ENCODE results near the gene SLC25A29.

SLC25A29 gene

DNA sequence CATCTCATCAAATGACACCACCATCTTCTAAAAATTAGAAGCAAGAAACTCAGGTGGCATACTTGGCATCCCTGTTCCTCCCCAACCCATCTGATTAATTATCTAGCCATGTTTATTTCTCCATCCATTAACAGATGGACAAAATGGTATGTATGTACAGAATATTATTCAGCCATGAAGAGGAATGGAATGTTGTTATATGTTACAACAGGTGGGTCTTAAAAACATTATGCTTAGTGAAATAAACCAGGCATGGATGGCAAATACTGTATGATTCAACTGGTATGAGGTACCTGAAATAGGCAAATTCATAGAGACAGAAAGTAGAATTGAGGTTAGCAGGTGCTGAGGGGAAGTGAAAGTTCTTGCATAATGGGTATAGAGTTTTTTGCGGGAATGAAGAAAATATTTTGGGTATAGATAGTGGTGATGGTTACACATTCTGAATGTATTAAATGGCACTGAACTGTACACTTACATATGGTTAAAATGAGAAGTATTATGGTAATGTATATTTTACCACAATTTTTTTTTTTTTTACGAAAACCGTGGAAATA, 49.8 kb downstream of the SLC25A29 start:
- Histone ChIP-seq H3K4me3 (ENCODE audit: low read depth in 1 of 2, low read length in 2 of 2) (no peak overlapping the region), H2AFZ (ENCODE audit: low read depth, low read length) (no peak overlapping the region), H3K4me2 (ENCODE audit: insufficient read depth, low read length) (no peak overlapping the region), H3K9ac (ENCODE audit: low read depth, low read length) (no peak overlapping the region), H3K27me3 (ENCODE audit: insufficient read depth, low read length, poor library complexity) (no peaks in the 10 kb centered on the region), H4K20me1 (ENCODE audit: insufficient read depth, low read length) (peaks cover 95% of the 10 kb centered on the region), H3K9me3 (ENCODE audit: insufficient read depth, low read length, severe bottlenecking) (no peaks in the 10 kb centered on the region), H3K27ac (ENCODE audit: low read length) (no peak overlapping the region), H3K4me1 (ENCODE audit: insufficient read depth, low read length) (peaks cover 9% of the 10 kb centered on the region), H3K79me2 (ENCODE audit: insufficient read depth, low read length) (peaks cover 99% of the 10 kb centered on the region), H3K36me3 (ENCODE audit: insufficient read depth, low read length) (peaks cover 50% of the 10 kb centered on the region)
- TF ChIP-seq, protein P1, sequence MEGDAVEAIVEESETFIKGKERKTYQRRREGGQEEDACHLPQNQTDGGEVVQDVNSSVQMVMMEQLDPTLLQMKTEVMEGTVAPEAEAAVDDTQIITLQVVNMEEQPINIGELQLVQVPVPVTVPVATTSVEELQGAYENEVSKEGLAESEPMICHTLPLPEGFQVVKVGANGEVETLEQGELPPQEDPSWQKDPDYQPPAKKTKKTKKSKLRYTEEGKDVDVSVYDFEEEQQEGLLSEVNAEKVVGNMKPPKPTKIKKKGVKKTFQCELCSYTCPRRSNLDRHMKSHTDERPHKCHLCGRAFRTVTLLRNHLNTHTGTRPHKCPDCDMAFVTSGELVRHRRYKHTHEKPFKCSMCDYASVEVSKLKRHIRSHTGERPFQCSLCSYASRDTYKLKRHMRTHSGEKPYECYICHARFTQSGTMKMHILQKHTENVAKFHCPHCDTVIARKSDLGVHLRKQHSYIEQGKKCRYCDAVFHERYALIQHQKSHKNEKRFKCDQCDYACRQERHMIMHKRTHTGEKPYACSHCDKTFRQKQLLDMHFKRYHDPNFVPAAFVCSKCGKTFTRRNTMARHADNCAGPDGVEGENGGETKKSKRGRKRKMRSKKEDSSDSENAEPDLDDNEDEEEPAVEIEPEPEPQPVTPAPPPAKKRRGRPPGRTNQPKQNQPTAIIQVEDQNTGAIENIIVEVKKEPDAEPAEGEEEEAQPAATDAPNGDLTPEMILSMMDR (IDR thresholded peaks at IDR 0.05; ENCODE audit: borderline replicate concordance, extremely low read depth, low read length, poor library complexity, severe bottlenecking), result no peak
- TF ChIP-seq EZH2 (IDR thresholded peaks at IDR 0.05; ENCODE audit: borderline replicate concordance, low read depth, low read length, severe bottlenecking), result no peak
- ATAC-seq (ENCODE audit: insufficient read depth, low read depth), result no peak
- DNase-seq, result no peak

DNA sequence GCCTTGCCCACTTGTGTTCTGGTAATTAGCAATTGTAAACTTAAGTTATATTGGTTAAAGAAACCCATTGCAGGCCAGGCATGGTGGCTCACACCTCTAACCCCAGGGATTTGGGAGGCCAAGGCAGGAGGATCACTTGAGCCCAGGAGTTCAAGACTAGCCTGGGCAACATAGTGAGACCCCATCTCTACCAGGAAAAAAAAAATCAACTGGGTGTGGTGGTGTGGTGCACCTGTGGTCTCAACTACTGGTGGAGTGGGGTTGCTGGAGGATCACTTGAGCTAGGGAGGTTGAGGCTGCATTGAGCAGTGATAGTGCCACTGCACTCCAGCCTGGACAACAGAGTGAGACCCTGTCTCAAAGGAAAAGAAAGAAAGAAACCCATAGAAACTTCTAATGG, 53.6 kb downstream of the SLC25A29 start:
- H3K9ac ChIP-seq (ENCODE audit: low read depth, low read length), result no peak overlapping the region
- peaks cover 60% of the 10 kb centered on the region for H3K36me3 ChIP-seq (ENCODE audit: insufficient read depth, low read length)
- DNase-seq (no peak), ATAC-seq (ENCODE audit: insufficient read depth, low read depth) (no peak)
- H3K4me2 ChIP-seq (ENCODE audit: insufficient read depth, low read length), result no peak overlapping the region
- H3K4me1 ChIP-seq (ENCODE audit: insufficient read depth, low read length), result peaks cover 9% of the 10 kb centered on the region
- no peaks in the 10 kb centered on the region for H3K9me3 ChIP-seq (ENCODE audit: insufficient read depth, low read length, severe bottlenecking)
- H3K27ac ChIP-seq (ENCODE audit: low read length), result no peak overlapping the region
- H3K79me2 ChIP-seq (ENCODE audit: insufficient read depth, low read length), result peaks cover 99% of the 10 kb centered on the region
- no peak overlapping the region for H3K4me3 ChIP-seq (ENCODE audit: low read depth in 1 of 2, low read length in 2 of 2)
- TF ChIP-seq, protein P1 (IDR thresholded peaks at IDR 0.05; ENCODE audit: borderline replicate concordance, extremely low read depth, low read length, poor library complexity, severe bottlenecking), result no peak
- no peak for TF ChIP-seq EZH2 (IDR thresholded peaks at IDR 0.05; ENCODE audit: borderline replicate concordance, low read depth, low read length, severe bottlenecking)
- no peaks in the 10 kb centered on the region for H3K27me3 ChIP-seq (ENCODE audit: insufficient read depth, low read length, poor library complexity)
- no peak overlapping the region for H2AFZ ChIP-seq (ENCODE audit: low read depth, low read length)
- H4K20me1 ChIP-seq (ENCODE audit: insufficient read depth, low read length), result peaks cover 94% of the 10 kb centered on the region

DNA sequence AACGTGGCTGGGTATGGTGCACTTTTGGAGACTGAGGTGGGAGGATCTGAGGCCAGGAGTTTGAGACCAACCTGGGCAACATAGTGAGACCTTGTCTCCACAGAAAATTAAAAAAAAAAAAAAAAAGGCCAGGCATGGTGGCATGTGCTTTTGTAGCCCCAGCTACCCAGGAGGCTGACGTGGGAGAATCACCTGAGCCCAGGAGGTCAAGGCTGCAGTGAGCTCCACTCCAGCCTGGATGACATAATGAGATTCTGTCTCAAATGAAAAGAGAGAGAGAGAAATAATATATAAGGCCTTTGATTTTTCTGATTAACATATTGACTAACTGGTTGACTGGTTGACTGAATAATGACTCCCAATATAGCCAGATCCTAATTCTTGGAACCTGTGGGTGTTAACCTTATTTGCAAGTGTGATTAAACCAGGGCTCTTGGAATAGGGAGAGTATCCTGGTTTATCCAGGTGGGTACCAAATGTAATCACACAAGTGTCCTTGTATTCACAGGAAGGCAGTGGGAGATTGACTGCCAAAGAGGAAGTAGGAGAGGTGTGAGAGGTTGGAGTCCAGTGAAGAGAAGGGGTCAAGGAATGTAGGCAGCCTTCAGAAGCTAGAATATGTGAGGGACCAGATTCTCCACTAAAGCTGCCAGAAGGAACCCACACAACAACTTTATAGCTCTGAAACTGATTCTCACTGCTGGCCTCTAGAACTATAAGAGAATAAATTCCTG, 55.3 kb downstream of the SLC25A29 start:
- H3K36me3 ChIP-seq (ENCODE audit: insufficient read depth, low read length), result peaks cover 63% of the 10 kb centered on the region
- no peak overlapping the region for H3K4me2 ChIP-seq (ENCODE audit: insufficient read depth, low read length)
- DNase-seq (no peak), ATAC-seq (ENCODE audit: insufficient read depth, low read depth) (no peak)
- H2AFZ ChIP-seq (ENCODE audit: low read depth, low read length), result no peak overlapping the region
- no peak overlapping the region for H3K4me3 ChIP-seq (ENCODE audit: low read depth in 1 of 2, low read length in 2 of 2)
- TF ChIP-seq, protein P1 (IDR thresholded peaks at IDR 0.05; ENCODE audit: borderline replicate concordance, extremely low read depth, low read length, poor library complexity, severe bottlenecking), result no peak
- TF ChIP-seq EZH2 (IDR thresholded peaks at IDR 0.05; ENCODE audit: borderline replicate concordance, low read depth, low read length, severe bottlenecking), result no peak
- H3K4me1 ChIP-seq (ENCODE audit: insufficient read depth, low read length), result peaks cover 19% of the 10 kb centered on the region
- H4K20me1 ChIP-seq (ENCODE audit: insufficient read depth, low read length), result peaks cover 94% of the 10 kb centered on the region
- no peaks in the 10 kb centered on the region for H3K27me3 ChIP-seq (ENCODE audit: insufficient read depth, low read length, poor library complexity)
- no peak overlapping the region for H3K9ac ChIP-seq (ENCODE audit: low read depth, low read length)
- peaks cover 99% of the 10 kb centered on the region for H3K79me2 ChIP-seq (ENCODE audit: insufficient read depth, low read length)
- no peaks in the 10 kb centered on the region for H3K9me3 ChIP-seq (ENCODE audit: insufficient read depth, low read length, severe bottlenecking)
- no peak overlapping the region for H3K27ac ChIP-seq (ENCODE audit: low read length)

All from DND-41 (cell line).